Activated CD4-positive, alpha-beta T cell treated with anti-CD3 and anti-CD28 coated beads, Interleukin-2, amount 10 ng/mL, durations not matched to agents 7 days and 5 days (primary cell): ENCODE results near the gene STRN3. TPM values are rescaled to one million over a fixed set of nuclear protein-coding genes. Genes with fewer than 3 reads are reported as not detected.

Experiments used
- CTCF ChIA-PET: fragments of 350-600 bp; sonication (Branson Sonifier 250); formaldehyde crosslinking; loops from one replicate; lab custom pipeline; 2021; ENCODE audit warnings: antibody characterized with exemption; lab: Charles Lee
- POLR2A ChIA-PET: fragments of 350-600 bp; sonication (Branson Sonifier 250); formaldehyde crosslinking; loops from one replicate; lab custom pipeline; 2021; ENCODE audit warnings: antibody characterized with exemption; lab: Charles Lee
- DNase-seq: peaks from one replicate; pipeline ENCODE4 v3.0.0-alpha.2; 2020
- H3K27ac Mint-ChIP-seq: one replicate; pipeline ENCODE4 v1.8.0; 2021; ENCODE audit warnings: mild to moderate bottlenecking, moderate library complexity, mixed read lengths
- H3K27me3 Mint-ChIP-seq: one replicate; pipeline ENCODE4 v1.8.0; 2021; ENCODE audit warnings: mixed read lengths
- H3K36me3 Mint-ChIP-seq: one replicate; pipeline ENCODE4 v1.8.0; 2021; ENCODE audit warnings: low read depth, mixed read lengths
- H3K4me1 Mint-ChIP-seq: one replicate; pipeline ENCODE4 v1.8.0; 2021; ENCODE audit warnings: mixed read lengths
- H3K4me3 Mint-ChIP-seq: one replicate; pipeline ENCODE4 v1.8.0; 2021; ENCODE audit warnings: mild to moderate bottlenecking, moderate library complexity, mixed read lengths
- H3K9me3 Mint-ChIP-seq: one replicate; pipeline ENCODE4 v1.8.0; 2021; ENCODE audit warnings: mixed read lengths
- total RNA-seq, 2 experiments: library from RNA; stranded (reverse); gene quantifications; one replicate each; pipeline ENCODE4 v1.2.3, GENCODE V29; 2021

STRN3 gene
- total RNA-seq, 2 experiments from 2014 or later = 20.4 TPM

DNA sequence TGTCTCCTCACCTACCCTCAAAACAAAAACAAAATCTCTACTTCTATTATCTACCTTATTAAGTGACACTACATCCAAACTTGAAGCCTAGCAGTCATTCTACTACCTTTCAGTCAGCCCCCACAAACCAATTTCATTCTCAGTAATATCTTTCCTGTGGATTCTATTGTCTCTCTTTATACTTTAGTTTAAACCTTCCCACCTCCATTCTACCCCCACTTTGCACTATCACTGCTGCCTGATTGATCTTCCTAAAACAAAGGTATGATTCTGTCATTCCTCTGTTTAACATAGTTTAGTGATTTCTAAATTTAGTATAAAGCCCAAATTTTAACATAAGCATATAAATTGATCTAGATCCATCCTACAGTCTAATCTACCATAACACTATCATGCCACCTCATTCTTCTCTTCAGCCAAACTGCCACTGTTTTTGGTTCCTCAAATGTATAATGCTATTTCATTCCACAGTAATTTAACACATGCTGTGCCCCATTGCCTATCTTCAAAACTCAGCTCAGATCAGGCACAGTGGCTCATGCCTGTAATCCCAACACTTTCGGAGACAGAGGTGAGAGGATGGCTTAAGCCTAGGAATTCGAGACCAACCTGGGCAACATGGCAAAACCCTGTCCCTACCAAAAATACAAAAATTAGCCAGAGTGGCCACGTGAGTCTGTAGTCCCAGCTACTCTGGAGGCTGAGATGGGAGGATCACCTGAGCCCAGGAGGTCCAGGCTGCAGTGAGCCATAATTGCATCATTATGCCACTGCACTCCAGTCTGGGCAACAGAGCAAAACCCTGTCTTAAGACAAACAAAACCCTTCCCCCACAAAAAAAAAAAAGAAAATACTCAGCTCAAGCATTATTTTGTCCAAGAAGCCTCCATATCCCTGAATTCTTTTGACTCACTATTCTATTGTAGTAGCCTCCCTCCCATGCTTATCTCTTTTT, 3.1 kb upstream of the STRN3 start:
- Mint-ChIP-seq H3K4me1 (peaks cover 43% of the 10 kb centered on the region), H3K36me3 (no peaks in the 10 kb centered on the region), H3K9me3 (no peaks in the 10 kb centered on the region), H3K4me3 (no peak overlapping the region), H3K27ac (no peak overlapping the region), H3K27me3 (no peaks in the 10 kb centered on the region)
- DNase-seq = no peak
- ChIA-PET CTCF (interaction anchor here (1.2 kb wide), 1 partner anchor 178 kb away, joined by 4 read pairs; the partner anchor contains the start of gene HECTD1), POLR2A (no interaction called here)

DNA sequence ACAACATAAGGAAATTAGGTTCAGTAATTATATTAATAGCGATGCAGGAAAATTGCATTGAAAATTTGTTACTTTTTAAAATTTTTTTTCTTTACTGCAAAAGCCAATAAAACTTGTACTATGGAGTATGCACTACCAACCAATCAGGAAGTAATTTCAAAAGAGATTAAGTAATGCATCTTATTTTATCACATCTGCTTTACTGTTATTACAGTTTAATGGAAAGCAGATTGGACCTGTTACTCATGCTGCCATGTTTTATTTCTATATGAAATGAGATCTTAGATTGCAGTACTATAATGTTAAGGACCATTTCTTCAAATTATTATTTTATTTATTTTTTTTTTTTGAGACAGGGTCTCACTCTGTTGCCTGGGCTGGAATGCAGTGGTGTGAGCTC, 1.7 kb upstream of the STRN3 start:
- Mint-ChIP-seq H3K4me3 (no peak overlapping the region), H3K27me3 (no peaks in the 10 kb centered on the region), H3K27ac (no peak overlapping the region), H3K36me3 (peaks cover 2% of the 10 kb centered on the region), H3K9me3 (no peaks in the 10 kb centered on the region), H3K4me1 (peaks cover 52% of the 10 kb centered on the region)
- ChIA-PET CTCF (interaction anchor here (1.1 to 1.2 kb wide), 3 partner anchors 11 to 179 kb away, joined by 3 to 5 read pairs (median 4); partner anchors contain the start of gene HECTD1), POLR2A (no interaction called here)
- no peak for DNase-seq

DNA sequence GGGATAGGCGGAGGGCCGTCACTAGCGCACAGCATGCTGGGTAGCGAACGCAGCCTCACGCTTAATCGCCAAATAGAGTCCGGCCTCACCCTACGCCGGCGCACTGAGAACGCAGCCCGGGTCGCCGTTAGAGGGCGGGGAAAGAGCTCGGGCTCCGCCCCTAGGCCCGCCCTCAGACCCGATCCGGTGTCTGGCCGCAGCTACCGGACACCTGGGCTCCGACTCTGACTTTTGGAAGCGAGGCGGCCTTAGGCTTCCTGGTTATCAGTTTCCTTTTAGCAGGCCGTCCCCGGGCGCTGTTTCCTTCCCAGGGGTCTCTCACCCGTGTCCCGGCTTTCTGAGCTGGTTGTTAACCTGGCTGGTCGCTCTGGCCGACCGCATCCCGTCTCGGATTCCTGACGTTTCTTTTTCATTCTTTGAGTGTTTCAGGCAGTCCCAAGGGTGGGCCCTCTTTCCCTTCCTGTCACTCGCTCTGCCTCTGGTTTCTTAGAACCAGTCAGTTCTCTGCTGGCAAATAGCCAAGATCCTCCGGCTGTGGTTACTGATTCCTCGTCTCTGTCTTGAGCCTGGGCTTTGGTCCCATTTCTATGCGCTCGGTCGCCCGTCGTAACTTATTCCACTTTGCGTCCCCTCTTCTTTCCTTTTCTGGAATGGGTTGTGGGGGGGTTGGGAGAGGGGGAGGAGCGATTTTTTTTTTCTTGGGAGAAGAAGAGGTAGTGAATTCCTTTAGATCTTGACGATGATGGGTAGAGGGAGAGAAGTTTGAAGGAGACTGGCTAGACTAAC, 464 bp upstream of the STRN3 start:
- peaks cover 10% of the 10 kb centered on the region for H3K36me3 Mint-ChIP-seq
- peaks cover 51% of the 10 kb centered on the region for H3K4me1 Mint-ChIP-seq
- no peaks in the 10 kb centered on the region for H3K9me3 Mint-ChIP-seq
- CTCF ChIA-PET = interaction anchor here (0.5 to 1.3 kb wide), 5 partner anchors 14 to 181 kb away, joined by 3 to 4 read pairs (median 3); partner anchors contain the start of gene HECTD1
- H3K27ac Mint-ChIP-seq = peak overlapping the region; percentile 98
- POLR2A ChIA-PET = interaction anchor here (0.6 to 1.5 kb wide), 4 partner anchors 8 to 404 kb away, joined by 3 to 4 read pairs (median 4); partner anchors contain the start of gene HECTD1
- peak overlapping the region; percentile 80 for H3K4me3 Mint-ChIP-seq
- no peaks in the 10 kb centered on the region for H3K27me3 Mint-ChIP-seq
- DNase-seq = peak; percentile 90

DNA sequence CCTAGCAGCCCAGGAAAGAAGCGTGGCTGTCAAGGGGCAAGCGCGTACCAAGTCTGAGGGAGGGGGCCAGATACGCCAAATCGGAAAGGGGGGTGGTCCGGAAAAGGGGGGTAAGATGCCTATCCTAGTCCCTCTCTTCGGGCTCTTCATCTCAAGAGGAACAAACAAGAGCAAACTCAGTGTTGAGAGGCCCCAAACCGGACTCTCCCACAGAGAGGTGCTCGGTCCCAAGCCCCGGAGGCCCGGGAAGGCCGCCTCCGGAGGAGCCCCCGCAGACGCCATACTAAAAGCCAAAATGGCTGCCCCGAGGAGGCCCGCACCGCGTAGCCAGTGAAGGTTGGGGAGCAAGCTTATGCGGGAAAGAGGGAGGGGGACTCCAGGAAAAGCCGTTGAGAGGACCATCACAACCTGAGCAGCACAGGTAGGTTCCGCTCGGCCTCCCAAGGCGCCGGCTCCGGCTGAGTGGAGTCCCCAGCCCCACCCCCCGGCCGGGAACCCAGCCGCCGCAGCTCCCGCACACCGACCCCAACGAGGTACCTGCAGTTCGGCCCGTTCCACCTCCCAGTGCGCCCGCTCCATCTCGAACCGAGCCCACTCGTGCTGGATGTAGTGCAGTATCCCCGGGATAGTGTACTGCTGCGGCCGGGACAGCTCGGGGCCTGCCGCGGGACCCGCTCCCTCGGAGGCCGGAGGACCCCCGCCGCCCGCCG, 657 bp downstream of the STRN3 start, which contains the start of gene AP4S1:
AP4S1 (plus strand) TSS at position 283 of the 710 bp plus-strand sequence. CDS start 40,548 bp downstream, outside the sequence.
- CTCF ChIA-PET = interaction anchor here (0.9 to 1.3 kb wide), 3 partner anchors 15 to 182 kb away, joined by 3 to 4 read pairs (median 3); partner anchors contain the start of gene HECTD1
- POLR2A ChIA-PET = interaction anchor here (1.5 kb wide), 1 partner anchor 403 kb away, joined by 3 read pairs; no protein-coding TSS in a partner anchor
- Mint-ChIP-seq H3K36me3 (peaks cover 19% of the 10 kb centered on the region), H3K4me3 (peak within 1 kb of the TSS; percentile 80), H3K9me3 (no peaks in the 10 kb centered on the region), H3K27ac (peak within 1 kb of the TSS; percentile 98), H3K4me1 (peaks cover 49% of the 10 kb centered on the region), H3K27me3 (no peaks in the 10 kb centered on the region)
- DNase-seq = peak; percentile 52

DNA sequence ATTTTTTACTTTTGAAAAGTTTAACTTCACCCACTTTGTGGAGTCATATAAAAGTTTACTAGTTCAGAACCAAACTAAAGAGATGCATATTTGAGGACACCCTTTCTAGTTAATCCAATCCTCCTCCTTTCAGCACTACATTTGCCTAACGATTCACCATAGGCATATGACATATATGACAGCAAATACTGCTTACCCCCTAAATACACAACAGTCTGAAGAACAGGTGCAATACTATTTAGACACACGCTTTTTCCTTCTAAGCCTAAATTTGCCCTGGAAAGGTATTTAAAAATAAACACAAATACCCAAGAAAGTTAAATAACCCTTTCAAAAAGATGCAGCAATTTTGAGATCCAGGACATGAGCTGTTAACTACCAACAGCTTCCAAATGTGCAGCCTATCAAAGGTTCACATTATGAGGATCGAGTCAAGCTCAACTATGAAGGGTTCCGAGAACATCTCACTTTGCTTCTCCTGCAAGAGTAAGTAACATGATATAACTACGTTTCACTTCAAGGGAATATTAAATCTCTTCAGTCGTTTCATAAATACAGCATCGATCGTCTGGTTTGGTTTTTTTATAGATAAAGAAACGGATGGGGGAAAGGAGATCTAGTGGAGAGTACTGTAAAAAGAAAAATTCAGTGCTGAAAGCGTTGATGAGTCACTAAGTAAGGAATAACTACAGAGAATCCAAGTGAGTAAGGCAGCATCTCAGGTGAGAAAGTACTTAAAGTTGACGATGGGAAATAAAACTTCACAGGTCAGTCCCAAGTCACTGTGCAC, 1.4 kb downstream of the STRN3 start:
- no peak for DNase-seq
- CTCF ChIA-PET = no interaction called here
- Mint-ChIP-seq H3K36me3 (peaks cover 19% of the 10 kb centered on the region), H3K27ac (peak overlapping the region; percentile 81), H3K4me1 (peaks cover 47% of the 10 kb centered on the region), H3K27me3 (no peaks in the 10 kb centered on the region), H3K4me3 (peak overlapping the region; percentile 80), H3K9me3 (no peaks in the 10 kb centered on the region)
- POLR2A ChIA-PET = no interaction called here

DNA sequence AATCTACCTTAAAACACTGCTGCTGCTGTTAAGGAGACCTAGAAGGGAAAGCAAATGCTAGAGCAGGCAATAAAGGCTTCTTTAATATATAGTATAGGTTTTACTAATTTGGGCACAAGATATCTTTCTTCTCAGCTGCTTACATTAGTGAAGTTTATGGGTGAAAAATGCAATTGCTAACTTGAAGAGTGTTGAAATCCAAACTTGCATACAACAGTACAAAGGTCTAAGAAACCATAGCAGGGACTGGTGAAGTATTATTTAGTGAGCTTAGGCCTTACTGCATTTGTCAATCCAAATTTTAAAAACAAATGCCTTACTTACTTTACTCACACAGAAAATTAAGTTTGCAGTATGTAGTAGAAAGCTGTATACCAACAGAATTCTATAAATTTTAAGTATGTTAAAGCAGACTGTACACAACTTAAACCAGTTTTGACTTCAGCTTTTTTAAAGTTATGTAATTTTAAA, 2.1 kb downstream of the STRN3 start:
- Mint-ChIP-seq H3K9me3 (no peaks in the 10 kb centered on the region), H3K27ac (no peak overlapping the region), H3K36me3 (peaks cover 19% of the 10 kb centered on the region), H3K4me1 (peaks cover 44% of the 10 kb centered on the region), H3K4me3 (peak overlapping the region; percentile 80), H3K27me3 (no peaks in the 10 kb centered on the region)
- DNase-seq = no peak
- ChIA-PET CTCF (interaction anchor here (0.6 kb wide), 1 partner anchor 115 kb away, joined by 3 read pairs; no protein-coding TSS in a partner anchor), POLR2A (no interaction called here)

DNA sequence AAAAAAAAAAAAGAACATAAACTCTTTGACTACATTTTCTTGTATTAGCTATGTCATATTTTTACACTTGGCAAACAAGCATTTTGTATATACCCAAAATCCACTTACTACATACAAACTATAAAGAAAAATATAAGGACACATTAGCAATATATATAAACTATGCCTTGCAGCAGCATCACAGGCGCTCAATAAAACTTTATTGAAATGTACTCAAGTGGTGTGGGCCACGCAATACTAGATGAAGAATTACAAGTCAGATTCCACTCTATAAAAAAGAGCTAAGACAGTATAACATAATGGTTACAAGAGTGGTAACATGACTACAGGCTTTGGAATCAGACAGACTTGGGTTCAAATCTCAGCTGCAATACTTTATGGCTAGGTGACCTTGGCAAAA, 3.8 kb downstream of the STRN3 start:
- no peak overlapping the region for H3K4me3 Mint-ChIP-seq
- no peaks in the 10 kb centered on the region for H3K9me3 Mint-ChIP-seq
- POLR2A ChIA-PET = no interaction called here
- CTCF ChIA-PET = no interaction called here
- H3K36me3 Mint-ChIP-seq = peaks cover 22% of the 10 kb centered on the region
- H3K27ac Mint-ChIP-seq = no peak overlapping the region
- no peaks in the 10 kb centered on the region for H3K27me3 Mint-ChIP-seq
- DNase-seq = no peak
- peaks cover 41% of the 10 kb centered on the region for H3K4me1 Mint-ChIP-seq

DNA sequence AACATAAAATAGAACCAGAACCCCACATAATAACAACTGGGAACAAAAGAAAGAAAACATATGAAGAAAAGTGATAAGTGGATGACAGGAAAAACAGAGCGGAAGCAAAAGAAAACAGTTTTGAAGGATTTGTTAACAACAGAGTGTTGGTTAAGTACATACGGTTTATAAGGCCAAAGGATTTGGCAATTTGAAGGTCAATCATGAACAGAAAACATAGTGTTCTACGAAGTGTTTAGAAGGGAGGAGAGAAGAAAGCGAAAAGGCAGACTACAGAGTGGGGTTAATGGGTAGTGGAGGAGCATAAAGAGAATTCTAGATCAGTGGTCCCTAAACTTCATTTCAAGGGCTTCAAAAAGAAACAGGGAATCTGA, 4.6 kb downstream of the STRN3 start:
- ChIA-PET POLR2A (no interaction called here), CTCF (no interaction called here)
- H3K27ac Mint-ChIP-seq = no peak overlapping the region
- H3K4me3 Mint-ChIP-seq = no peak overlapping the region
- peaks cover 22% of the 10 kb centered on the region for H3K36me3 Mint-ChIP-seq
- H3K9me3 Mint-ChIP-seq = no peaks in the 10 kb centered on the region
- H3K4me1 Mint-ChIP-seq = peaks cover 33% of the 10 kb centered on the region
- DNase-seq = no peak
- H3K27me3 Mint-ChIP-seq = no peaks in the 10 kb centered on the region

DNA sequence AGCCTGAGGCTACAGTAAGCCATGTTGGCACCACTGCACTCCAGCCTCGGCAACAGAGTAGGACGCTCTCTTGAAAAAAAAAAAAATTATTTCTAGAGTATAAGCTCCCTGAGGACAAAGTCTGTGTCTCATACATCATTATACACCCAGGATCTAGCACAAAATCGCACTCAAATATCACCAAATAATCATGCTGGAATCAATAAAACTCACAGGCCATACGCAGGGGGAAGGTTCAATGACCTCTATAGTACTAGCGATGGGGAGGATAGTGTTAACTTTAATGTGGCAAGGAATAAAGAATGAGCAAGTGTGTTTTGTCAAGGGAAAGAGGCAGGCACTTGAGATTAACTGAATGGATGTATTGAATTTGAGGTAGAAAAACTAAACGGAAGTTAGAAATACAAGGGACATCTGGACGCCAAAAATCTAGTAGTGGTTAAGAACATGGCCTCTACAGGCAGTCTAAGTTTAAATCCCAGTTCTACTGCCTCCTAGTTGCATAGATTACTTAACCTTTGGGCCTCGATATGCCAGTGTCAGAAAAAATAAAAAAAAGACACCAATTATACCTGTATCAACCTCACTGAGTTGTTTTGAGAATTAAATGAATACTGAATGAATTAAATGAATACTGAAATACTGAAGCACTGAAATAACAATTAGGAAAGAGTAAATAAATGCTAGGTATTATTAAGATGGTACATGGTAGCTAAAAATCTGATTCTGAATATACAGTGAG, 5.2 kb downstream of the STRN3 start:
- ChIA-PET POLR2A (no interaction called here), CTCF (interaction anchor here (1.1 kb wide), 1 partner anchor 16 kb away, joined by 4 read pairs; no protein-coding TSS in a partner anchor)
- peaks cover 22% of the 10 kb centered on the region for H3K36me3 Mint-ChIP-seq
- H3K27me3 Mint-ChIP-seq = no peaks in the 10 kb centered on the region
- H3K9me3 Mint-ChIP-seq = no peaks in the 10 kb centered on the region
- no peak overlapping the region for H3K4me3 Mint-ChIP-seq
- H3K4me1 Mint-ChIP-seq = peaks cover 33% of the 10 kb centered on the region
- DNase-seq = no peak
- no peak overlapping the region for H3K27ac Mint-ChIP-seq

DNA sequence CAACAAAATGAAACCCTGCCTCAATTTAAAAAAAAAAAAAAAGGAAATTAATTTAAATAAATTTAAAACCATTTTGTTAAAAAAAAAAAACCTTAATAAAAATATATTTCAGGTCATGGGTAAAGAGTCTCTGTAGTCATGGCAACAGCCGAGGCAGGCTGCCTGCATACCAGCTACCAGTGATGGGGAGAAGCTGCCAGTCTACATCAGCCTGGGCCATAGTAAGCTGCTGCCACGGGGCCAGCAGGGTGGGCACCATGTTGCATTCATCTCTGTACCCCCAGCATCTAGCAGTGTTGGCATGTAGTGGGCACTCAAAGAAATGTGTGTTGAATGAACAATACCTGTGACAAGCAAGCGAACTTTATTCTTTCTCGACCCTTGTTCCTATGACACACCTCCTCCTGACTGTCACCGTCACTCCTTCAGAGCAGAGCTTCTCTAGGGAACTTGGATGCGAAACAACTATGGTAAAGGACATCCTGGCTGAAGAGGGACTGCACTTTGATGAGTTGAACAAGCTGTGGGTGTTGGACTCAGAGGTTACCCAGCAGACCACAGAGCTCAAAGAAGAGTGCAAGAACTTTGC, 8.0 kb downstream of the STRN3 start:
- Mint-ChIP-seq H3K27ac (no peak overlapping the region), H3K36me3 (peaks cover 22% of the 10 kb centered on the region), H3K27me3 (no peaks in the 10 kb centered on the region), H3K4me1 (peaks cover 18% of the 10 kb centered on the region), H3K4me3 (no peak overlapping the region), H3K9me3 (no peaks in the 10 kb centered on the region)
- CTCF ChIA-PET = interaction anchor here (0.7 to 1.8 kb wide), 4 partner anchors 9 to 1318 kb away, joined by 3 to 4 read pairs (median 3); no protein-coding TSS in a partner anchor
- POLR2A ChIA-PET = no interaction called here
- DNase-seq = no peak
